H4 (cell line): ENCODE results near the gene ADCYAP1R1. TPM values are rescaled to one million over a fixed set of nuclear protein-coding genes. Genes with fewer than 3 reads are reported as not detected.

Source experiments
- DNase-seq: peaks from one replicate; pipeline ENCODE4 v3.0.0-alpha.2; 2015; ENCODE audit warnings: low spot score
- total RNA-seq: library from RNA; depleted of rRNA; stranded (reverse); fragments of >200 nt; shearing (Covaris generic); gene quantifications from 2 replicates; pipeline ENCODE4 v1.2.3, GENCODE V29; 2014

ADCYAP1R1 gene
- total RNA-seq, 1 experiment from 2014 or later: 0.17 TPM

GRCh38 chr7:31043051-31043471 is 9.0 kb upstream of the ADCYAP1R1 start:
- DNase-seq: no peak

GRCh38 chr7:31044529-31044928 is 7.6 kb upstream of the ADCYAP1R1 start:
- no peak for DNase-seq

- no peak for DNase-seq
These were observed 5.4 kb upstream of the ADCYAP1R1 start for GRCh38 chr7:31046723-31047122.

GRCh38 chr7:31047313-31048146 is 4.6 kb upstream of the ADCYAP1R1 start:
- no peak for DNase-seq

GRCh38 chr7:31049005-31049765 is 2.9 kb upstream of the ADCYAP1R1 start:
- DNase-seq: no peak

- no peak for DNase-seq
These were observed 356 bp downstream of the ADCYAP1R1 start for GRCh38 chr7:31052487-31052840.

GRCh38 chr7:31052841-31053601 is 913 bp downstream of the ADCYAP1R1 start:
- DNase-seq: no peak

- no peak for DNase-seq
These were observed 1.9 kb downstream of the ADCYAP1R1 start for GRCh38 chr7:31053986-31054385.

- no peak for DNase-seq
These were observed 2.6 kb downstream of the ADCYAP1R1 start for GRCh38 chr7:31054608-31055278.

- no peak for DNase-seq
These were observed 3.4 kb downstream of the ADCYAP1R1 start for GRCh38 chr7:31055471-31055870.

- DNase-seq: peak; percentile 36
These were observed 4.8 kb downstream of the ADCYAP1R1 start for GRCh38 chr7:31056775-31057346.

- DNase-seq: peak; percentile 74
These were observed 6.0 kb downstream of the ADCYAP1R1 start for GRCh38 chr7:31058122-31058521.

GRCh38 chr7:31058688-31059087 is 6.6 kb downstream of the ADCYAP1R1 start:
- DNase-seq: no peak

GRCh38 chr7:31059551-31059950 is 7.4 kb downstream of the ADCYAP1R1 start:
- DNase-seq: no peak

- DNase-seq: no peak
These were observed 9.1 kb downstream of the ADCYAP1R1 start for GRCh38 chr7:31061185-31061584.

- no peak for DNase-seq
These were observed 10.8 kb downstream of the ADCYAP1R1 start for GRCh38 chr7:31062746-31063435.

- DNase-seq: no peak
These were observed 13.0 kb downstream of the ADCYAP1R1 start for GRCh38 chr7:31065021-31065593.

GRCh38 chr7:31065840-31066239 is 13.7 kb downstream of the ADCYAP1R1 start:
- no peak for DNase-seq

GRCh38 chr7:31066516-31067130 is 14.5 kb downstream of the ADCYAP1R1 start:
- no peak for DNase-seq

- no peak for DNase-seq
These were observed 15.4 kb downstream of the ADCYAP1R1 start for GRCh38 chr7:31067491-31067890.
